GM23338 (cell line): ENCODE measurements around the gene JAKMIP1.

Source experiments
- NANOG ChIP-seq: IDR thresholded peaks from 2 replicates; pipeline ENCODE4 v1.6.1; 2016; ENCODE audit warnings: antibody characterized with exemption, borderline replicate concordance
- TF ChIP-seq, protein P1 (sequence below): IDR thresholded peaks from one replicate; pipeline ENCODE4 v1.6.1; 2018; ENCODE audit warnings: antibody characterized with exemption; ENCODE audit not compliant: unreplicated experiment

- TF ChIP-seq, protein P1, sequence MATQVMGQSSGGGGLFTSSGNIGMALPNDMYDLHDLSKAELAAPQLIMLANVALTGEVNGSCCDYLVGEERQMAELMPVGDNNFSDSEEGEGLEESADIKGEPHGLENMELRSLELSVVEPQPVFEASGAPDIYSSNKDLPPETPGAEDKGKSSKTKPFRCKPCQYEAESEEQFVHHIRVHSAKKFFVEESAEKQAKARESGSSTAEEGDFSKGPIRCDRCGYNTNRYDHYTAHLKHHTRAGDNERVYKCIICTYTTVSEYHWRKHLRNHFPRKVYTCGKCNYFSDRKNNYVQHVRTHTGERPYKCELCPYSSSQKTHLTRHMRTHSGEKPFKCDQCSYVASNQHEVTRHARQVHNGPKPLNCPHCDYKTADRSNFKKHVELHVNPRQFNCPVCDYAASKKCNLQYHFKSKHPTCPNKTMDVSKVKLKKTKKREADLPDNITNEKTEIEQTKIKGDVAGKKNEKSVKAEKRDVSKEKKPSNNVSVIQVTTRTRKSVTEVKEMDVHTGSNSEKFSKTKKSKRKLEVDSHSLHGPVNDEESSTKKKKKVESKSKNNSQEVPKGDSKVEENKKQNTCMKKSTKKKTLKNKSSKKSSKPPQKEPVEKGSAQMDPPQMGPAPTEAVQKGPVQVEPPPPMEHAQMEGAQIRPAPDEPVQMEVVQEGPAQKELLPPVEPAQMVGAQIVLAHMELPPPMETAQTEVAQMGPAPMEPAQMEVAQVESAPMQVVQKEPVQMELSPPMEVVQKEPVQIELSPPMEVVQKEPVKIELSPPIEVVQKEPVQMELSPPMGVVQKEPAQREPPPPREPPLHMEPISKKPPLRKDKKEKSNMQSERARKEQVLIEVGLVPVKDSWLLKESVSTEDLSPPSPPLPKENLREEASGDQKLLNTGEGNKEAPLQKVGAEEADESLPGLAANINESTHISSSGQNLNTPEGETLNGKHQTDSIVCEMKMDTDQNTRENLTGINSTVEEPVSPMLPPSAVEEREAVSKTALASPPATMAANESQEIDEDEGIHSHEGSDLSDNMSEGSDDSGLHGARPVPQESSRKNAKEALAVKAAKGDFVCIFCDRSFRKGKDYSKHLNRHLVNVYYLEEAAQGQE: no peak
- TF ChIP-seq NANOG: no peak
Observed at GRCh38 chr4:6055436-6055835, 144.9 kb downstream of the JAKMIP1 start.
